ENCODE data around the gene ANKS1A.

ANKS1A gene

DNA sequence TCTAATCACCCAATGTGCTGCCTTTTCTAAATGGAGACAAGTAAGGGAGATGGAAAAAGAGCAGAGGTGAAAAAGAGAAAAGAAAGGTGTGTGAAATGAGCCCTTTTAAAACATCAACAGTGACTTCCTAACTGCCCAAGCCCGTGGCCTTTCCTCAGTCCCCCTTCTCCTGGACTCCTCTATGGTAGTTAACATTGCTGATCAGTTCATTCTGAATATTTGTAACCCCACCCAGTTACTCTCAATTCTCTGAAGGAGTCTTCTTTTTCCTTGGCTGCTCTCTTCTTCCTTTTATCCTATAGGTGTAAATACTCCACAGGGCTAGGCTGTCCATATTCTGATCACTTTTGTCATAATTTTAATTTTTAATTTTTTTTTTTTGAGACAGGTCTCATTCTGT, 28.3 kb upstream of the ANKS1A start:
- H4K12ac ChIP-seq (ENCODE audit: low read depth, low read length), result no peak overlapping the region
- H2AK5ac ChIP-seq (ENCODE audit: low read length), result no peak overlapping the region
- H2BK12ac ChIP-seq (ENCODE audit: low read length), result no peak overlapping the region
- H3K4me1 ChIP-seq (ENCODE audit: control insufficient read depth in 1 of 2, insufficient read depth in 2 of 2, low read length in 2 of 2), result no peaks in the 10 kb centered on the region
- no CpG with 5 or more reads among the region's 1 CpG for WGBS (ENCODE audit: extremely low coverage, insufficient coverage, insufficient read length)
- no peak overlapping the region for H4K91ac ChIP-seq (ENCODE audit: low read depth, low read length)
- no peaks in the 10 kb centered on the region for H3K27me3 ChIP-seq (ENCODE audit: insufficient read depth, low read length)
- DNase-seq, result no peak
- H3K4me2 ChIP-seq (ENCODE audit: low read length), result no peak overlapping the region
- no peaks in the 10 kb centered on the region for H3K79me2 ChIP-seq (ENCODE audit: control insufficient read depth, insufficient read depth, low read length, poor library complexity)
- no peak overlapping the region for H3K18ac ChIP-seq (ENCODE audit: low read length)
- no peaks in the 10 kb centered on the region for H3K79me1 ChIP-seq (ENCODE audit: low read length)
- H2AFZ ChIP-seq (ENCODE audit: insufficient read depth, low read length, poor library complexity), result no peak overlapping the region
- H3K36me3 ChIP-seq (ENCODE audit: control insufficient read depth in 1 of 2, insufficient read depth in 2 of 2, low read length in 2 of 2), result peaks cover 13 to 23% of the 10 kb centered on the region in 2 experiments
- H3K4me3 ChIP-seq (ENCODE audit: low read depth, low read length), result no peak overlapping the region
- H3K14ac ChIP-seq (ENCODE audit: low read length), result no peak overlapping the region
- H2BK120ac ChIP-seq (ENCODE audit: insufficient read depth, low read length, poor library complexity), result no peak overlapping the region
- H2BK5ac ChIP-seq (ENCODE audit: low read depth, low read length, poor library complexity), result no peak overlapping the region
- H4K8ac ChIP-seq (ENCODE audit: low read depth, low read length), result no peak overlapping the region
- H3K23ac ChIP-seq (ENCODE audit: low read length), result no peak overlapping the region
- no peaks in the 10 kb centered on the region for H3K9me3 ChIP-seq (ENCODE audit: insufficient read depth, low read depth, low read length)
- H3K27ac ChIP-seq (ENCODE audit: low read depth, low read length), result no peak overlapping the region
- no peak overlapping the region for H3K9ac ChIP-seq (ENCODE audit: low read length)
- H3K4ac ChIP-seq (ENCODE audit: low read depth, low read length), result no peak overlapping the region

DNA sequence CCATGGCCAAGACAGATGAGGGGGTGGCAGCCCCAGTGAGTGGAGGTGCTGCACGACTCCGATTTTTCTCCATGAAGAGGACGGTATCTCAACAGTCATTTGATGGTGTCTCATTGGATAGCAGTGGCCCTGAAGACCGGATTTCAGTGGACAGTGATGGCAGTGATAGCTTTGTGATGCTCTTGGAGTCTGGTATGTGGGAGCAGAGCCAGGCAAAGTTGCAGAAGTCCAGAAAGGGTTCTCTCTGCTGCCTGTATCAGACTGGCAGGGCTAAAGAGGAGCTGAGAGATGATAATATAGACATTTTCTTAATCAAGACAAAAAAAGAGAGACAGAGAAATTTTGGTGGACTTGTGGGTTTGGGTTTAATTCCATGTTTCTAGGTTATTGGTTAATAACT, 25.0 kb upstream of the ANKS1A start:
- no peak overlapping the region for H4K91ac ChIP-seq (ENCODE audit: low read depth, low read length)
- H3K9ac ChIP-seq (ENCODE audit: low read length), result no peak overlapping the region

DNA sequence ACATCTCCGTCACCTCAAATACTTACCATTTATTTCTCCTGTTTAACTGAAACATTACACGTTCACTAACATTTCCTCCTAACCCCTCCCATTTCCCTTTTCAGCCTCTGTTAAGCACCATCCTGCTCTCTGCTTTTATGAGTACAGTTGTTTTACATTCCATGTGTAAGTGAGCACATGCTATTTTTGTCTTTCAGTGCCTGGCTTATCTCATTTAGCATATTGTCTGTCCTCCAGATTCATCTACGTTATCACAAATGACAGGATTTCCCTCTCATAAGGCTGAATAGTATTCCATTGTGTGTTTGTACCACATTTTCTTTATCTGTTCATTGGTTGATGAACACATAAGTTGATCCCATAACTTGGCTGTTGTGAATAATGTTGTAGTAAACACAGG, 23.9 kb upstream of the ANKS1A start:
- Histone ChIP-seq H3K79me2 (ENCODE audit: control insufficient read depth, insufficient read depth, low read length, poor library complexity) (no peaks in the 10 kb centered on the region), H3K4me3 (ENCODE audit: low read depth, low read length) (no peak overlapping the region), H3K14ac (ENCODE audit: low read length) (no peak overlapping the region), H2BK12ac (ENCODE audit: low read length) (no peak overlapping the region), H3K4me2 (ENCODE audit: low read length) (no peak overlapping the region), H4K8ac (ENCODE audit: low read depth, low read length) (no peak overlapping the region), H2BK5ac (ENCODE audit: low read depth, low read length, poor library complexity) (no peak overlapping the region), H2AK5ac (ENCODE audit: low read length) (no peak overlapping the region), H3K27ac (ENCODE audit: low read depth, low read length) (no peak overlapping the region), H3K4ac (ENCODE audit: low read depth, low read length) (no peak overlapping the region), H3K9me3 (ENCODE audit: insufficient read depth, low read depth, low read length) (no peaks in the 10 kb centered on the region), H4K12ac (ENCODE audit: low read depth, low read length) (no peak overlapping the region), H3K79me1 (ENCODE audit: low read length) (no peaks in the 10 kb centered on the region), H3K23ac (ENCODE audit: low read length) (no peak overlapping the region), H3K9ac (ENCODE audit: low read length) (no peak overlapping the region), H3K18ac (ENCODE audit: low read length) (no peak overlapping the region), H2BK120ac (ENCODE audit: insufficient read depth, low read length, poor library complexity) (no peak overlapping the region), H3K4me1 (ENCODE audit: control insufficient read depth in 1 of 2, insufficient read depth in 2 of 2, low read length in 2 of 2) (no peaks in the 10 kb centered on the region), H3K36me3 (ENCODE audit: control insufficient read depth in 1 of 2, insufficient read depth in 2 of 2, low read length in 2 of 2) (peaks cover 5 to 6% of the 10 kb centered on the region in 2 experiments), H2AFZ (ENCODE audit: insufficient read depth, low read length, poor library complexity) (no peak overlapping the region), H3K27me3 (ENCODE audit: insufficient read depth, low read length) (no peaks in the 10 kb centered on the region), H4K91ac (ENCODE audit: low read depth, low read length) (no peak overlapping the region)
- no peak for DNase-seq
- 100% methylated on average over 2 of the region's 3 CpGs for WGBS (ENCODE audit: extremely low coverage, insufficient coverage, insufficient read length)

More for the DNA sequence above, 25.0 kb upstream of the ANKS1A start:
- no peak overlapping the region for H2AFZ ChIP-seq (ENCODE audit: insufficient read depth, low read length, poor library complexity)
- no peak overlapping the region for H3K27ac ChIP-seq (ENCODE audit: low read depth, low read length)
- H3K4me2 ChIP-seq (ENCODE audit: low read length), result no peak overlapping the region
- H2BK12ac ChIP-seq (ENCODE audit: low read length), result no peak overlapping the region
- H3K79me2 ChIP-seq (ENCODE audit: control insufficient read depth, insufficient read depth, low read length, poor library complexity), result no peaks in the 10 kb centered on the region
- H4K8ac ChIP-seq (ENCODE audit: low read depth, low read length), result no peak overlapping the region
- H3K4ac ChIP-seq (ENCODE audit: low read depth, low read length), result no peak overlapping the region
- no peak overlapping the region for H4K12ac ChIP-seq (ENCODE audit: low read depth, low read length)
- no peaks in the 10 kb centered on the region for H3K9me3 ChIP-seq (ENCODE audit: insufficient read depth, low read depth, low read length)
- peaks cover 8 to 10% of the 10 kb centered on the region in 2 experiments for H3K36me3 ChIP-seq (ENCODE audit: control insufficient read depth in 1 of 2, insufficient read depth in 2 of 2, low read length in 2 of 2)
- H3K14ac ChIP-seq (ENCODE audit: low read length), result no peak overlapping the region
- no peaks in the 10 kb centered on the region for H3K27me3 ChIP-seq (ENCODE audit: insufficient read depth, low read length)
- no peaks in the 10 kb centered on the region for H3K79me1 ChIP-seq (ENCODE audit: low read length)
- no peak overlapping the region for H3K18ac ChIP-seq (ENCODE audit: low read length)
- no peak overlapping the region for H2BK5ac ChIP-seq (ENCODE audit: low read depth, low read length, poor library complexity)
- no peak overlapping the region for H2BK120ac ChIP-seq (ENCODE audit: insufficient read depth, low read length, poor library complexity)
- H3K23ac ChIP-seq (ENCODE audit: low read length), result no peak overlapping the region
- H2AK5ac ChIP-seq (ENCODE audit: low read length), result no peak overlapping the region
- DNase-seq, result no peak
- no peak overlapping the region for H3K4me3 ChIP-seq (ENCODE audit: low read depth, low read length)
- WGBS (ENCODE audit: extremely low coverage, insufficient coverage, insufficient read length), result no CpG with 5 or more reads among the region's 4 CpGs
- H3K4me1 ChIP-seq (ENCODE audit: control insufficient read depth in 1 of 2, insufficient read depth in 2 of 2, low read length in 2 of 2), result no peaks in the 10 kb centered on the region

DNA sequence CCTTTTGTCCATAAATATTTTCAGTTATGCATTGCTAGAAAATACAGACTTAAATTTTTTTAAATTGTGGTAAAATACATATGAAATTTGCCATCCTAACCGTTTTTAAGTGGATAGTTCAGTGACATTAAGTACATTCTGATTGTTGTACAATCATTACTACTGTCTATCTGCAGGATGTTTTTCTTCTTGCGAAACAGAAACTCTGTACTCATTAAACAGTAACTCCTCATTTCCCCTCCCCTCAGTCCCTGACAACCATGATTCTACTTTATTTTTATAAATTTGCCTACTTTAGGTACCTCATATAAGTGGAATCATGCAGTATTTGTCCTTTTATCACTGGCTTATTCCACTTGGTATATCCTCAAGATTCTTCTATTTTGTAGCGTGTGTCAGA, 22.5 kb upstream of the ANKS1A start:
- no peak overlapping the region for H3K14ac ChIP-seq (ENCODE audit: low read length)
- H3K4ac ChIP-seq (ENCODE audit: low read depth, low read length), result no peak overlapping the region
- no peaks in the 10 kb centered on the region for H3K4me1 ChIP-seq (ENCODE audit: control insufficient read depth in 1 of 2, insufficient read depth in 2 of 2, low read length in 2 of 2)
- no peaks in the 10 kb centered on the region for H3K9me3 ChIP-seq (ENCODE audit: insufficient read depth, low read depth, low read length)
- no peak overlapping the region for H4K91ac ChIP-seq (ENCODE audit: low read depth, low read length)
- no peaks in the 10 kb centered on the region for H3K79me1 ChIP-seq (ENCODE audit: low read length)
- H3K27ac ChIP-seq (ENCODE audit: low read depth, low read length), result no peak overlapping the region
- no CpG with 5 or more reads among the region's 3 CpGs for WGBS (ENCODE audit: extremely low coverage, insufficient coverage, insufficient read length)
- no peak overlapping the region for H4K8ac ChIP-seq (ENCODE audit: low read depth, low read length)
- no peak overlapping the region for H3K4me2 ChIP-seq (ENCODE audit: low read length)
- peaks cover 11% of the 10 kb centered on the region in 2 experiments for H3K36me3 ChIP-seq (ENCODE audit: control insufficient read depth in 1 of 2, insufficient read depth in 2 of 2, low read length in 2 of 2)
- H2BK12ac ChIP-seq (ENCODE audit: low read length), result no peak overlapping the region
- no peak overlapping the region for H2AK5ac ChIP-seq (ENCODE audit: low read length)
- H2BK5ac ChIP-seq (ENCODE audit: low read depth, low read length, poor library complexity), result no peak overlapping the region
- DNase-seq, result no peak
- no peak overlapping the region for H3K23ac ChIP-seq (ENCODE audit: low read length)
- no peaks in the 10 kb centered on the region for H3K79me2 ChIP-seq (ENCODE audit: control insufficient read depth, insufficient read depth, low read length, poor library complexity)
- no peak overlapping the region for H2AFZ ChIP-seq (ENCODE audit: insufficient read depth, low read length, poor library complexity)
- H3K4me3 ChIP-seq (ENCODE audit: low read depth, low read length), result no peak overlapping the region
- no peak overlapping the region for H3K18ac ChIP-seq (ENCODE audit: low read length)
- H2BK120ac ChIP-seq (ENCODE audit: insufficient read depth, low read length, poor library complexity), result no peak overlapping the region
- H3K9ac ChIP-seq (ENCODE audit: low read length), result no peak overlapping the region
- no peak overlapping the region for H4K12ac ChIP-seq (ENCODE audit: low read depth, low read length)
- no peaks in the 10 kb centered on the region for H3K27me3 ChIP-seq (ENCODE audit: insufficient read depth, low read length)

Data from trophoblast cell (in vitro differentiated cells and primary cell).